K562 (cell line): ENCODE results near the gene DAGLB. TPM values are rescaled to one million over a fixed set of nuclear protein-coding genes. Genes with fewer than 3 reads are reported as not detected.

Experiments used
- ATAC-seq: fragments of 200-7000 bp; cut with Tn5 transposase; 3 replicates; pipeline ENCODE4 v1.9.1; 2020; ENCODE audit warnings: moderate library complexity
- BruUV-seq: library from RNA; stranded (reverse); fragments of 400-500 nt; replicated peaks from 2 replicates; lab custom pipeline; 2021; lab: Mats Ljungman, UMichigan
- CTCF ChIA-PET: fragments of 300-600 bp; formaldehyde crosslinking; extraction: SDS; loops from one replicate; lab custom pipeline; 2021; ENCODE audit warnings: low intra/inter-chr PET ratio; lab: Yijun Ruan, JAX
- POLR2A ChIA-PET: fragments of 300-600, 350-650 bp; sonication (Branson Sonifier 250); formaldehyde crosslinking; extraction: SDS; loops from one replicate; lab custom pipeline; 2021; ENCODE audit warnings: antibody characterized with exemption, inconsistent platforms; lab: Yijun Ruan, JAX
- DNase-seq, 4 experiments: peaks; one replicate each; pipeline versions ENCODE4 v3.0.0 to v3.0.0-alpha.2; 2011 to 2018; ENCODE audit warnings: low spot score in 3 of 4, mixed read lengths in 3 of 4; ENCODE audit errors: extremely low read depth in 1 of 4
- FAIRE-seq: peaks from 2 replicates; lab custom pipeline; 2011; peaks lifted over from hg19 to GRCh38; lab: Jason Lieb, UNC
- H2AFZ ChIP-seq: 2 replicates; pipeline ENCODE4 v1.6.0; 2011; ENCODE audit warnings: low read depth, low read length, control low read depth, inconsistent platforms
- H3K27ac ChIP-seq: fragments of 200-600 bp; 3 replicates; pipeline ENCODE4 v1.8.0; 2011; ENCODE audit warnings: low read depth, mild to moderate bottlenecking, control low read depth, inconsistent platforms, low read length, moderate library complexity, mixed read lengths; ENCODE audit errors: extremely low read depth
- H3K27me3 ChIP-seq, 2 experiments: fragments of 300-600 bp in 1 of 2; 2 replicates in 1 of 2; 3 replicates in 1 of 2; pipeline versions ENCODE4 v1.6.0 to v1.8.0; 2011; ENCODE audit warnings: inconsistent platforms in 2 of 2, low read length in 2 of 2, mild to moderate bottlenecking in 1 of 2, mixed read lengths in 1 of 2, moderate library complexity in 1 of 2; ENCODE audit not compliant: control insufficient read depth in 2 of 2, insufficient read depth in 2 of 2
- H3K36me3 ChIP-seq: fragments of 300-600 bp; 3 replicates; pipeline ENCODE4 v1.8.0; 2011; ENCODE audit warnings: mild to moderate bottlenecking, low read length, inconsistent platforms; ENCODE audit not compliant: control insufficient read depth, insufficient read depth
- H3K4me1 ChIP-seq, 2 experiments: fragments of 200-600 bp in 1 of 2; replicated peaks in 1 of 2; 2 replicates in 1 of 2; 3 replicates in 1 of 2; pipeline versions ENCODE4 v1.5.1 to v1.8.0; 2011; ENCODE audit warnings: inconsistent platforms in 2 of 2, low read length in 2 of 2, mild to moderate bottlenecking in 1 of 2, mixed read lengths in 1 of 2, moderate library complexity in 1 of 2; ENCODE audit not compliant: control insufficient read depth in 2 of 2, insufficient read depth in 2 of 2
- H3K4me2 ChIP-seq: 2 replicates; pipeline ENCODE4 v1.6.1; 2011; ENCODE audit warnings: low read length, control low read depth, inconsistent platforms, mixed read lengths; ENCODE audit not compliant: insufficient read depth
- H3K4me3 ChIP-seq: fragments of 200-600 bp; sonication (generic), shearing (Covaris generic); 2 replicates; pipeline ENCODE4 v1.5.1; 2016; ENCODE audit warnings: control low read depth, inconsistent platforms
- H3K79me2 ChIP-seq: fragments of 200-600 bp; 3 replicates; pipeline ENCODE4 v1.8.0; 2011; ENCODE audit warnings: low read length, inconsistent platforms; ENCODE audit not compliant: control insufficient read depth, insufficient read depth
- H3K9ac ChIP-seq, 2 experiments: 2 replicates each; pipeline versions ENCODE4 v1.6.0 to v1.6.1; 2011; ENCODE audit warnings: low read depth in 2 of 2, low read length in 2 of 2, control low read depth in 1 of 2, inconsistent platforms in 1 of 2, mild to moderate bottlenecking in 1 of 2, mixed read lengths in 1 of 2; ENCODE audit not compliant: insufficient read depth in 1 of 2
- H3K9me1 ChIP-seq: one replicate; pipeline ENCODE4 v1.6.0; 2011; ENCODE audit warnings: inconsistent platforms, mild to moderate bottlenecking, low read length, moderate library complexity; ENCODE audit not compliant: control insufficient read depth, insufficient read depth
- H3K9me3 ChIP-seq: replicated peaks from 2 replicates; pipeline ENCODE4 v1.5.1; 2011; ENCODE audit warnings: low read depth, low read length, inconsistent platforms; ENCODE audit not compliant: control insufficient read depth, insufficient read depth
- H4K20me1 ChIP-seq: replicated peaks from 2 replicates; pipeline ENCODE4 v1.6.1; 2011; ENCODE audit warnings: low read length, inconsistent platforms, mixed read lengths; ENCODE audit not compliant: control insufficient read depth, insufficient read depth
- ETV6 ChIP-seq, 3 experiments: fragments of 150-350 bp in 1 of 3; sonication (generic) in 1 of 3; formaldehyde crosslinking in 1 of 3; IDR thresholded peaks; 2 replicates each; pipeline versions ENCODE4 v1.6.1 to v1.8.0; 2014 to 2022; ENCODE audit warnings: borderline replicate concordance in 2 of 3, low read depth in 2 of 3, antibody characterized with exemption in 1 of 3, low read length in 1 of 3, mild to moderate bottlenecking in 1 of 3, missing genetic modification reagents in 1 of 3
- NFIC ChIP-seq: fragments of 450-650 bp; IDR thresholded peaks from 2 replicates; pipeline ENCODE4 v1.6.1; 2017; ENCODE audit warnings: mild to moderate bottlenecking, inconsistent platforms
- PHF8 ChIP-seq: fragments of 200-600 bp; sonication (generic); IDR thresholded peaks from 2 replicates; pipeline ENCODE4 v1.6.1; 2012; ENCODE audit warnings: mixed run types, mild to moderate bottlenecking, inconsistent platforms, low read length, moderate library complexity, borderline replicate concordance
- PPARD ChIP-seq: fragments of 250-450 bp; sonication (Bioruptor Pico); IDR thresholded peaks from 2 replicates; pipeline ENCODE4 v1.8.0; 2022; ENCODE audit warnings: inconsistent platforms, mild to moderate bottlenecking, moderate library complexity
- TAF7 ChIP-seq: fragments of 450-650 bp; IDR thresholded peaks from 2 replicates; pipeline ENCODE4 v1.6.1; 2016; ENCODE audit warnings: missing genetic modification characterization, missing compliant biosample characterization
- ZNF212 ChIP-seq: fragments of 450-650 bp; formaldehyde crosslinking; IDR thresholded peaks from 2 replicates; pipeline ENCODE4 v1.4.0; 2020; ENCODE audit warnings: mild to moderate bottlenecking
- ZNF696 ChIP-seq: fragments of 250-450 bp; sonication (Bioruptor Pico); conservative IDR thresholded peaks from 2 replicates; pipeline ENCODE4 v1.4.0; 2020; ENCODE audit warnings: mild to moderate bottlenecking, moderate library complexity
- WGBS: fragments of 100-300 bp; shearing (Covaris generic); methylation state at CpG from one replicate; pipeline ENCODE4 v1.1.6; 2016; ENCODE audit warnings: low coverage, mixed read lengths; ENCODE audit not compliant: insufficient coverage; ENCODE audit errors: missing lambda C conversion rate; 5-methylcytosine and 5-hydroxymethylcytosine counted together
- in situ Hi-C: fragments of 300-500 bp; cut with MboI; formaldehyde crosslinking; loops from 4 replicates; pipeline ENCODE4 v1.15.0; 2018; ENCODE audit warnings: inconsistent platforms, mixed read lengths
- intact Hi-C: fragments of 100-400 bp; cut with micrococcal nuclease; formaldehyde crosslinking; loops from 2 replicates; pipeline ENCODE4 v1.14.2; 2022
- polyA plus RNA-seq, 8 experiments: library from polyadenylated mRNA; depleted of rRNA in 4 of 8; stranded (reverse) in 5 of 8; unstranded in 3 of 8; fragments of >200 nt; fragmentation: Nextera tagmentation in 2 of 8; fragmentation: Illumina TruSeq in 1 of 8; extraction: Ambion mirVana in 2 of 8; extraction: Trizol in 1 of 8; gene quantifications; 2 replicates each; pipeline versions ENCODE4 v1.2.1 to v1.2.3, GENCODE V29; 2011 to 2014; ENCODE audit warnings: inconsistent platforms in 1 of 8, missing spikeins in 1 of 8
- total RNA-seq, 7 experiments: library from RNA; depleted of rRNA in 6 of 7; stranded (reverse); fragments of >200 nt in 6 of 7; fragmentation: Illumina TruSeq in 2 of 7; extraction: Trizol in 2 of 7; gene quantifications; 2 replicates each; pipeline versions ENCODE4 v1.2.1 to v1.2.3, GENCODE V29; 2011 to 2021; ENCODE audit warnings: low replicate concordance in 1 of 7
- TF ChIP-seq, protein P1 (sequence below): sonication (generic); formaldehyde crosslinking; IDR thresholded peaks from 2 replicates; pipeline ENCODE4 v1.8.0; 2022; ENCODE audit warnings: mild to moderate bottlenecking, missing genetic modification reagents
- TF ChIP-seq, protein P2 (sequence below): fragments of 450-650 bp; IDR thresholded peaks from 2 replicates; pipeline ENCODE4 v1.7.0; 2016; ENCODE audit warnings: borderline replicate concordance

The DAGLB gene
- total and polyA plus RNA-seq, 9 of the 15 experiments (the other 6 are each of a cell fraction or from before 2014, with no cell fraction given), result 0.92 to 16.4 (median 9.3) TPM

DNA sequence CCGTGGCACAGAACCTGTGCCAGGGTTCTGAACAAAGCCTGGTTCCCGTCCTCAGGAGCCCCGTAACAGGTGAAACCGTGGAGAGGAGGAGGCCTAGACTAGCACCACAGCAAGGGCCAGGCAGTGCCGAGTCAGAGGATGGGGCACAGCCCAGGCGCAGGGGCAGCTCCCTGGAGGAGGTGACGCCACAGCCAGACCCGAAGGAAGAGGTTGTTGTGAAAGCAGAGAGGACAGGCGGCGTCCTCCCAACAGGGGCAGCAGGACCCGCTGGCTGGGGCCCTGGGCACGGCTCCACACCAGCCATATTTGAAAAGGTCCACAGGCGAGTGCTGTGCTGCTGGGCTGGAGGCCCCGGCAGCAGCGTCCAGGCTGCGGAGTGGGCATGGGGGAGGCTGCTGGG lies 25.7 kb downstream of the DAGLB start (continued):
- TF ChIP-seq, protein P1, sequence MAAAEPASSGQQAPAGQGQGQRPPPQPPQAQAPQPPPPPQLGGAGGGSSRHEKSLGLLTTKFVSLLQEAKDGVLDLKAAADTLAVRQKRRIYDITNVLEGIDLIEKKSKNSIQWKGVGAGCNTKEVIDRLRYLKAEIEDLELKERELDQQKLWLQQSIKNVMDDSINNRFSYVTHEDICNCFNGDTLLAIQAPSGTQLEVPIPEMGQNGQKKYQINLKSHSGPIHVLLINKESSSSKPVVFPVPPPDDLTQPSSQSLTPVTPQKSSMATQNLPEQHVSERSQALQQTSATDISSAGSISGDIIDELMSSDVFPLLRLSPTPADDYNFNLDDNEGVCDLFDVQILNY (CRISPR knock-in tag), result no peak
- TF ChIP-seq ZNF696 (CRISPR knock-in tag), result no peak
- TF ChIP-seq TAF7 (tag), result no peak
- TF ChIP-seq, protein P2, sequence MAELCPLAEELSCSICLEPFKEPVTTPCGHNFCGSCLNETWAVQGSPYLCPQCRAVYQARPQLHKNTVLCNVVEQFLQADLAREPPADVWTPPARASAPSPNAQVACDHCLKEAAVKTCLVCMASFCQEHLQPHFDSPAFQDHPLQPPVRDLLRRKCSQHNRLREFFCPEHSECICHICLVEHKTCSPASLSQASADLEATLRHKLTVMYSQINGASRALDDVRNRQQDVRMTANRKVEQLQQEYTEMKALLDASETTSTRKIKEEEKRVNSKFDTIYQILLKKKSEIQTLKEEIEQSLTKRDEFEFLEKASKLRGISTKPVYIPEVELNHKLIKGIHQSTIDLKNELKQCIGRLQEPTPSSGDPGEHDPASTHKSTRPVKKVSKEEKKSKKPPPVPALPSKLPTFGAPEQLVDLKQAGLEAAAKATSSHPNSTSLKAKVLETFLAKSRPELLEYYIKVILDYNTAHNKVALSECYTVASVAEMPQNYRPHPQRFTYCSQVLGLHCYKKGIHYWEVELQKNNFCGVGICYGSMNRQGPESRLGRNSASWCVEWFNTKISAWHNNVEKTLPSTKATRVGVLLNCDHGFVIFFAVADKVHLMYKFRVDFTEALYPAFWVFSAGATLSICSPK, result no peak
- TF ChIP-seq ZNF212 (CRISPR knock-in tag), result no peak
- no peak for TF ChIP-seq ETV6 (IDR thresholded peaks at IDR 0.05; ENCODE audit: borderline replicate concordance in 1 of 2, low read depth in 2 of 2, low read length in 1 of 2)
- TF ChIP-seq ETV6 (CRISPR knock-in tag; IDR thresholded peaks at IDR 0.05; ENCODE audit: borderline replicate concordance), result no peak
- no peak for TF ChIP-seq PPARD (CRISPR knock-in tag)
- TF ChIP-seq, all 486 proteins: peak for 0

DNA sequence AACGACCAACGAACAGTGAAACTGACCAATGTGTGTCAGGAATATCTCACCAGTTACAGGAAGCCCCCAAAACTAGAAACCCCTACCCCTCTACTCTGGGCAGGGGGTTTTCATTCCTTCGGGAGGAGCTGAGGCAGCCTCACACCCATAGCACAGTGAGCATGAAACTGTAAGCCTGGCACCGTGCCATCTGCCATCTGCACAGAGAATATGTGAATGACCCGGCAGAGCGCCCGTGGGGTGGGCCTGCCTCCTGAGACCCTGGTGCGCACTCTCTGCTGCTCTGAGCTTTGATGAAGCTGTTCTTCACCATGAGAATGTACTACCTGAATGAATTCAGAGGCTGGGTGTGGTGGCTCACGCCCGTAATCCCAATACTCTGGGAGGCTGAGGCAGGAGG lies 27.1 kb downstream of the DAGLB start:
- in situ Hi-C loops (no loop called here), intact Hi-C loops (no loop called here)
- POLR2A ChIA-PET, result no interaction called here
- Histone ChIP-seq H3K27ac (no peak overlapping the region), H3K4me2 (no peak overlapping the region), H2AFZ (no peak overlapping the region), H3K4me1 (peaks cover 0 to 13% of the 10 kb centered on the region in 2 experiments; a peak in 2 of 5 replicates), H3K9me1 (no peaks in the 10 kb centered on the region), H3K4me3 (no peak overlapping the region), H3K9me3 (peaks cover 3% of the 10 kb centered on the region; the same call in 1 of the 2 replicates), H3K9ac (no peak overlapping the region), H3K27me3 (no peaks in the 10 kb centered on the region), H4K20me1 (no peaks in the 10 kb centered on the region), H3K79me2 (no peaks in the 10 kb centered on the region), H3K36me3 (peaks cover 46% of the 10 kb centered on the region; the same call in 2 of the 3 replicates)
- no peak for FAIRE-seq
- TF ChIP-seq NFIC (peak; percentile 62), PHF8 (no peak)
- BruUV-seq, result no TSS peak
- 92% methylated on average over 8 of the region's 10 CpGs for WGBS
- no peak for ATAC-seq
- CTCF ChIA-PET, result no interaction called here
- no peak for DNase-seq
